COLO668 (cell line): ENCODE measurements around the gene ENKD1.
A peak's percentile ranks its signal among the peaks of the same experiment; 100 is the strongest.

Source experiments
- DNase-seq: peaks from one replicate; lab custom pipeline; 2025; ENCODE audit not compliant: unreplicated experiment; lab: John Stamatoyannopoulos, UW

The ENKD1 gene

GRCh38 chr16:67651847-67652246 is 14.7 kb downstream of the ENKD1 start:
- no peak for DNase-seq

GRCh38 chr16:67651039-67651438 is 15.5 kb downstream of the ENKD1 start:
- no peak for DNase-seq

GRCh38 chr16:67650023-67650422 is 16.5 kb downstream of the ENKD1 start:
- no peak for DNase-seq

- DNase-seq = no peak
Measured at GRCh38 chr16:67649494-67649931, 17.0 kb downstream of the ENKD1 start.

- no peak for DNase-seq
Measured at GRCh38 chr16:67648764-67649407, 17.7 kb downstream of the ENKD1 start.

- no peak for DNase-seq
Measured at GRCh38 chr16:67648088-67648763, 18.3 kb downstream of the ENKD1 start.

GRCh38 chr16:67647681-67648080 is 18.9 kb downstream of the ENKD1 start:
- no peak for DNase-seq

- DNase-seq = no peak
Measured at GRCh38 chr16:67647111-67647651, 19.4 kb downstream of the ENKD1 start.

GRCh38 chr16:67645397-67646121 is 21.0 kb downstream of the ENKD1 start:
- peak; percentile 47 for DNase-seq

- DNase-seq = no peak
Measured at GRCh38 chr16:67644038-67644437, 22.5 kb downstream of the ENKD1 start.

GRCh38 chr16:67641779-67642708 is 24.5 kb downstream of the ENKD1 start:
- no peak for DNase-seq

GRCh38 chr16:67637625-67638024 is 28.9 kb downstream of the ENKD1 start:
- DNase-seq = no peak

- DNase-seq = no peak
Measured at GRCh38 chr16:67636713-67637112, 29.8 kb downstream of the ENKD1 start.

GRCh38 chr16:67632415-67633172 is 34.0 kb downstream of the ENKD1 start:
- DNase-seq = no peak

GRCh38 chr16:67628216-67628615 is 38.3 kb downstream of the ENKD1 start:
- no peak for DNase-seq

GRCh38 chr16:67613808-67614207 is 52.7 kb downstream of the ENKD1 start:
- DNase-seq = no peak
